Myocyte (in vitro differentiated cells): ENCODE measurements around the gene LYPD3. TPM values are rescaled to one million over a fixed set of nuclear protein-coding genes. Genes with fewer than 3 reads are reported as not detected.
"Not testable (repeated sequence)": the region's sequence is repeated elsewhere in the genome, so short reads cannot be mapped to it uniquely, and the experiment has no call there.

Experiments
- DNase-seq: peaks from one replicate; pipeline ENCODE4 v3.0.0-alpha.2; 2012; ENCODE audit warnings: low read depth
- total RNA-seq: library from RNA; depleted of rRNA; stranded (reverse); fragments of >200 nt; gene quantifications from 2 replicates; pipeline ENCODE4 v1.2.3, GENCODE V29; 2014

The LYPD3 gene
- total RNA-seq, 1 donor from 2014 or later: 0.37 TPM

DNA sequence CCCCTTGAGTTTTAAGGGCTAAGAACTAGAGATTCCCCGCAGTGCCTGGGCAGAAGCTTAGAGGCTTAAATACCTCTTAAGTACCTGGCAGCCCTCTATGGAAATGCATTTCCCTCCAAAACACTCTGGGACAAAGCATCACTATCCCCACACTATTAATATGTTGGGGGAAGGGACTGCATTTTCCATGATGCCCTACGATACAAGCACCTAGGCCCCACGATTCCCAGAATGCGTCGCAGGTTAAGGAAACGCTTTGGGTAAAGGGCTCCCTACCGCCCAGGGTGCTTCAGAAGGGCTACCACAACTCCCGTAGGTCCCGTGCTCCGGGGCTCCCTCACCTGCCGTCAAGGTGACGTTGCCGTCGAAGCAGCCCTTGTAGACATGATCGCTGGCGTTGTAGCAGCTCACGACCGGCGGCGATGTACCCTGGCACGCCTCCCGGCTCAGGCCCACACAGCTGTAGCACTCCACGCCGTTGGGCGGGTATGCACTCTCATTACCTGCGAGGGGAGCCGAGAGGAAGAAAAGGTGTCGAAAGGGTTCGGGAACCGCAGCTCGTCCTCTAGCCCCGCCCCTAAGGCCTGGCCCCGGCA lies 2.5 kb downstream of the LYPD3 start:
- DNase-seq: no peak

DNA sequence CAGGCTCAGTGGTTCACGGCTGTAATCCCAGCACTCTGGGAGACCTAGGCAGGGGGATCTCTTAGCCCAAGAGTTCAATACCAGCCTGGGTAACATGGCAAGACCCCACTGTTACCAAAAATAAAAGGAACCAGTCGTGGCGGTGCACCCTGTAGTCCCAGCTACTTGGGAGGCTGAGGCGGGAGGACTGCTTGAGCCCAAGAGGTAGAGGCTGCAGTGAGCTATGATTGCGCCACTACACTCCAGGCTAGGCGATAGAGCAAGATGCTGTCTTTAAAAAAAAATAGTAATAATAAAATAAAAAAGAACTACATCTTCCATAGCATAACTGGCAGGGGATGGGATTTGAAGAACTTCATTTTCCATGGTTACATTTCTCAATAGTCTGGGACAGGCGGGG lies 3.0 kb downstream of the LYPD3 start:
- no peak for DNase-seq

DNA sequence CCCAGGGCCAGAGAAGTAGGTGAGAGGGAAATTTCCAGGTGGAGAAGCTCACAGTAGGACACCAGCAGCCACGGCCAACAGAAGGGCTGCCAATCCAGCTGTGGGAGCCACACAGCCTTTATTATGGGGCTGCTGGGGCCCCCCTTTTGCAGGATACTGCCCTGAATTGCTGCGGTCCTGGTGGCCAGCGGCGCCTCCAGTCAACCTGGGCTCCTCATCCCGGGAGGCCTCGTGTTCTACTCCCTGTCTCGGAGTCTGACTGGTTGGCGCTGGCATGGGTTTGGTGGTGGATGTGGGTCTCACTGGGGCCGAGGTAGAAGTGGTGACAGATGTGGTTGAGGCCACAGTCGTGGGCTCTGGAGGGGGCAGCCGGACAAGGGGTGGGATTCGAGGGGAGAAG lies 4.1 kb downstream of the LYPD3 start:
- no peak for DNase-seq

DNA sequence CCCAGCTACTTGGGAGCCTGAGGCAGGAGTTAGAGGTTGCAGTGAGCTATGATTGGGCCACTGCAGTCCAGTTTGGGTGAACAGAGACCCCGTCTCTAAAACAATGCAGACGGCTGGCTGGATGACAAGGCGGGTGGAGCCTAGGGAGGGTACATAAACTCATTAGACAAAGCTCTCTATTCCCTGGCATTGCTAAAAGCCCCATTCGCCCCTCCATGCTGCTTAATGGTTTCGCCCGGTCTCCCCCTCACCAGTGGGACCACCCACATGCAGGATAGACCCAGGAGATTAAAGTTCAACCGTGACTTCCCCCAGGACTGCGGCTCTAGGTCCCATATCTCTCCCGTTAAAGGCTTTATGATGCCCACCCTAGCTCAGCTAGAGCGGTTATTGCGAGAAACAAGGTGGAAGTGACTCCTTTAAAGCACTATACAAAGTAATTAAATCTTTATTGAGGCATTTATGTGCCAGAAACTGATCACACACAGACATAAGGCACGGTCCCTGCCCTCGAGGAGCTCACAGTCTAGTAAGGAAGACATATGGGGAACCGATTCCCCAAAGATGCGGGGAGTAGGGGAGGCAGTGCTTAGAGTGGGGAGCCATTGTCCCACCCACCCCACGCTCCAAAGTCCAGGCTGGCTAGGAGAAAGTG lies 4.9 kb downstream of the LYPD3 start:
- DNase-seq: no peak

DNA sequence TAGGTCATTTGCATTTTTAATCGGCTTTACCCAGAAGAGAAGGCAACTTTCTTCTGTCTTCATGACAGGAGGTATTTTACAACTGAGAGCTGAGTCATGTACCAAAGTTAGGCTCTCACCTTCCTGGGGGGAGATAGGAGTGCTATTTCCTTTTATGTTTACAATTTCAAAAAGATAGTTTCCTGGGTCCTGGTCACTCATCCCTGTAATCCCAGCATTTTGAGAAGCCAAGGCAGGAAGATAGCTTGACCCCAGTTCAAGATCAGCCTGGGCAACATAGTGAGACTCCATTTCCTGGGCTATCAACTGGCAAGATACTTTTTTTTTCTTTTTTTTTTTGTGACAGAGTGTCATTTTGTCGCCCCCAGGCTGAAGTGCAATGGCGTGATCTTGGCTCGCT lies 7.6 kb downstream of the LYPD3 start:
- no peak for DNase-seq

DNA sequence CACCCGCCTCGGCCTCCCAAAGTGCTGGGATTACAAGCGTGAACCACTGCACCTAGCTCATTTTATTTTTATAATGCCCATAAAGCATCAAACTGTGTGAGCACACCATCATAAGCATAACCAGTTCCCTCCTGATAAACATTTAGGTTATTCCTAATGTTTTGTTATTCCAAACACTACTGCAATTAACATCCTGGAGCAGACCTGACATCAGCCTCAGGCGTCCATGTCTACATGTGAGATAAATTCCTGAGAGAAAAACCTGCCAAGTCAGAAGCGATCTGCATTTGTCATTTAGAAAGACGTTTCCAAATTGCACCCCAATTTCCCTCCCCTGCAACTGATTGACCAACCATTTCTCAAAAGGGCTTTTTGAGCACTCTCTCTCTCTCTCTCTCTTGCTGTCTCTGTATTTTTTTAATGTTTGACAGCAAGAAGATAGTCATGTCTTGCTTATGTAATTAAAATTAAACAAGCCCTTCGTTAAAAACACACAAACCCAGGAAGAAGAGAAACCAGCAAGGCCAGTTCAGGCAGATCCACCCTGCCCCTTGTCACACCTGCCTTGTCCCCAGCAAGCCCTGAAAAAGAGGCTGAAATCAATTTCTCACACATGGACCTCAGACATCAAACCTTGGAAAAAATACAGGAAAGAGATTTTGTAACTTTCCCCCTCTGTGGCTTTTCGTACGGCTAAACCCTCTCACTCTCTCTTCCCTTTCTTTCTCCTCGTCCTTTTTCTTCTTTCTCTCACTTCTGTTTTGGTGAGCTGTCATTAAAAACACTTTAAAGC lies 9.9 kb downstream of the LYPD3 start:
- no peak for DNase-seq

DNA sequence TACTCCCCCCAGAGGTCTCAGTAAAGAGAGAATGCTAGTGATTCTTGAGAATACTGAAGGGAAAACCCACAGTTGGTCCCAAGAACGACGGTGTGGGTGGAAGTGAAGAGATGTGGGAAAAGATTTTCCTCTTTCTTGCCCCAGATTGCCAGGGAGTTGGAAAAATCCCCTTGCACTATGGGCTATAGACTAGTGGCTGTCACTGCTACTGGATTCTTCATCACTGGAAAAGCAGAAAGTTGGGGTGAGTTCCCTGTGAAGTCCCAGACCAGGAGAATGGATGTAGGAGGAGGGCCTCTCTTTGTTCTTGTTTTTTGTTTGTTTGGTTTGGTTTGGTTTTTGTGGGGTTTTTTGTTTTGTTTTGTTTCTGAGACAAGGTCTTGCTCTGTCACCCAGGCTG lies 11.4 kb downstream of the LYPD3 start:
- DNase-seq: no peak

DNA sequence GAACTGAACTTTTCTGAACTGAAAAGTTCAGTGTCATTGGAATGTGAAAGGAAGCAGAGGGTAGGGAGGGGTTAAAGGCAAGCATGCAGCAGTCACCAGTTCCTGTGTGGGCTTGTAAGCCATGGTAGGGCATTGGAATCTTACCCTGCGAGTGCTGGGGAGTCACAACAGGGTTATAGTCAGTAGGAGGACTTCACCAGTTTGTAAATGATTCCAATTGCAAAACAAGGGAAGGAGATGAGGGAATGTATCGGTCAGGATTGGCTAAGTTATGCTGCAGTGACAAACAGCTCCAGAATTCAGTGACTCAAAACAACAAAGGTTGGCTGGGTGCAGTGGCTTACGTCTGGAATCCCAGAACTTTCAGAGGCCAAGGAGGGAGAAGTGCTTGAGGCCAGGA lies 12.8 kb downstream of the LYPD3 start:
- DNase-seq: no peak

DNA sequence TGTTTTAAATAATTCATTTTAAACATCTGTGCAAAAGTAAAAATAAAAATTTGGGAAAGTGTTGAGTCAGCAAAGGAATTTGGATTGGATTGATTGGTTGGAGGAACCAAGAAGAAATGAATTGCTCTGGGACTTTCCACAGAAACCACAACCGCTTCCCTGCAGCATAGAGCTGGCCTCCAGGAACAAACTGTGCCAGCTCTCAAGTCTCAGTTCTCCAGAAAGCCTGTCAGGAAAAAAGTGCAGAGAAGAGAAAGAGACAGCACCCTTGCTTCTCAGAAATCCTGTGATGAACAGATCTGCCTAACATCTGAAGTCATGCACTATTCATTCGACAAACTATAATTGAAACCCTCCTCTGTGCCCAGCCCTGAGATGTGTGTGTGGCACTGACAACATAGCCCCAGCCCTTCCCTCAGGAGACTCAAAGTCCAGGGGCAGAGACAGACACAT lies 14.8 kb downstream of the LYPD3 start:
- DNase-seq: peak; percentile 51

DNA sequence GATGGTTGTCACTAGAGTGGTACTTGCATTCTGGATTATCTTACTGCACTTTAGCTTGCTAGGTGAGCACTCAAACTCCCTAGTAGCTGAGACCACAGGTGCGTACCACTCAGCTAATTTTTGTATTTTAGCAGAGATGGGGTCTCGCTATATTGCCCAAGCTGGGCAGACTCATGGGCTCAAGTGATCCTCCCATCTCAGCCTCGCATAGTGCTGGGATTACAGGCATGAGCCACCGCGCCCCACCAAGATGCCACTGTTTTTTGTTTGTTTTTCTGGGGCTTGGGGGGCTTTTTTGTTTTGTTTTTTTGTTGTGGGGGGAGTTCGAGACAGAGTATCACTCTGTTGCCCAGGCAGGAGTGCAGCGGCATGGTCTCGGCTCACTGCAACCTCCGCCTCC lies 17.8 kb downstream of the LYPD3 start:
- DNase-seq: no peak

DNA sequence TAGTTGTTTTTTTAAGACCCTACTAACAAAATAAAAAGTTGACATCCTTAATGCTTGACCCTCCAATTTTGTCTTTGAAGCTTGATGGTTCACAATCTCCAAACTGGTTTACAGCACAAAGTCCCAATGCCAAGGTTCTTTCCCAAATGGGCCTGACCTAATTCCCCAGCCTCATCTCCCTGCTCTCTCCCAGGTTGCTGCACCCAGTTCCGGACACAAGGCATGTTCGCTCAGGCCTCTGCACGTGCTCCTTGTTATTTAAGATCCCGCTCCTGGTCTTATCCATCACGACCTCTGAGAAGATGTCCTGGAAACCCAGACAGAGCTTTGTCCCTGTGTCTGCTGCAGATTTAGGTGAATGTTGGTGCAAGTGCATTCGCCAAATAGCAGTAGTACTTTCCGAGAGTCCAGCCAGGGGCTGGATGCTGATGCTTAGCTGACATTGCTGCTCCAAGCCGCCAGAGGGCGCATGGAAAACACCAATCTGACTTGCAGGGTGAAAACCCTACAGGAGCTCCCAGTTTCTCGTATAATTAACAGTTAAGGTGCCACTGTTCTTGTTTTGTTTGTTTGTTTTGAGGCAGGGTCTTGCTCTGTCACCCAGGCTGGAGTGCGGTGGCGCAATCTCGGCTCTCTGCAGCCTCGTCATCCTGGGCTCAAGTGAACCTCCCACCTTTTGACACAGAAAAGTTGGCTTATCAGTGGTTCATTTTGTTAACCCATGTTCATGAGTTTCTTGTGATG lies 18.5 kb downstream of the LYPD3 start:
- peak; percentile 84 for DNase-seq

DNA sequence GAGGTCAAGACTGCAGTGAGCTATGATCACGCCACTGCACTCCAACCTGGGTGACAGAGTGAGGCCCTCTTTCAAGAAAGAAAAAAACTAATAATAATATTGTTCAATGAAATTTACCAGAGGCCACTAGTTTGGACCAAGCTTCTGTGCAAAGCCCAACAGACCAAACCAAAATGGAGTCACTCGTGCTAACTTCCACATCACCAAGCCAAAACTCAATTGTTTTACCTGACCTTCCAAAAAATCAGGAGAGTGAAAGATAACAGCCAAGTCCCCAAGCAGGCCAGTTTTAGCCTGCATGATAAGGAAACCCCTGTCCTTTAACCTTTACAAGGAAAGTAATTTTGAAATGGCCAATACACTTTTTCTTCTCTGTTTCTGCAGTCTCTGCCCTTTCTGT lies 20.0 kb downstream of the LYPD3 start:
- no peak for DNase-seq

DNA sequence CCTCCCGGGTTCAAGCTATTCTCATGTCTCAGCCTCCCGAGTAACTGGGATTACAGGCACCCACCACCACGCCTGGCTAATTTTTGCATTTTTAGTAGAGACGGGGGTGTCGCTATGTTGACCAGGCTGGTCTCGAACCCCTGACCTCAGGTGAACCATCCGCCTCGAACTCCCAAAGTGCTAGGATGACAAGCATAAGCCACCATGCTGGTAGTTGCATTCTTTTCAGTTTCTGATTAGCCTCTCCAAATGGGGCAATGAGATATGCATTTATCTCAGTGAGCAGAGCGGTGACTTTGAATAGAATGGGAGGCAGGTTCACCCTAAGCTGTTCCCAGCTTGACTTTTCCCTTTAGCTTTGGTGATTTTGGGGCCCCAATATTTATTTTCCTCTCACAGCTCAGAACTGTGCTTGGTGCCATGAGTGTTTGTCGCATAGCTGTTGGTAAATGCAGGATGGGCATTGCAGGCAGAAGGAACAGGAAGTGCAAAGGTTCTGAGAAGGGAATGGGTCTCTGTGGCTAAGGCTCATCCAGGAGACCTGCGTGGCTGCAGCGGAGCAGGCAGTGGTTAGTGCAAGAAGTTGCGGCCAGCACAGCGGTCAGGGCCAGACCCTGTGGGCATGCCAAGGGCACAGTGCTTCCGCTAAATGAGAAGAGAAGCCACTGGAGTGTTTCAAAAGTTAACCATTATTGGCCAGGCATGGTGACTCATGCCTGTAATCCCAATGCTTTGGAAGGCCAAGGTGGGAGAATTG lies 20.7 kb downstream of the LYPD3 start:
- DNase-seq: no peak

DNA sequence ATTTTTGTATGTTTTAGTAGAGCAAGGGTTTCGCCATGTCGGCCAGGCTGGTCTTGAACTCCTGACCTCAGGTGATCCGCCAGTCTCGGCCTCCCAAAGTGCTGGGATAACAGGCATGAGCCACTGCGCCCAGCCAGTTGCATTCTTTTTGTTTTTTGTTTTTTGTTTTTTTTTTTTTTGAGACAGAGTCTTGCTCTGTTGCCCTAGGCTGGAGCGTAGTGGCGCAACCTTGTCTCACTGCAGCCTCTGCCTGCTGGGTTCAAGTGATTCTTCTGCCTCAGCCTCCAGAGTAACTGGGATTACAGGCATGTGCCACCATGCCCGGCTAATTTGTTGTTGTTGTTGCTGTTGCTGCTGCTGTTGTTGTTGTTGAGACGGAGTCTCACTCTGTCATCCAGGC lies 21.3 kb downstream of the LYPD3 start:
- DNase-seq: not testable (repeated sequence)

DNA sequence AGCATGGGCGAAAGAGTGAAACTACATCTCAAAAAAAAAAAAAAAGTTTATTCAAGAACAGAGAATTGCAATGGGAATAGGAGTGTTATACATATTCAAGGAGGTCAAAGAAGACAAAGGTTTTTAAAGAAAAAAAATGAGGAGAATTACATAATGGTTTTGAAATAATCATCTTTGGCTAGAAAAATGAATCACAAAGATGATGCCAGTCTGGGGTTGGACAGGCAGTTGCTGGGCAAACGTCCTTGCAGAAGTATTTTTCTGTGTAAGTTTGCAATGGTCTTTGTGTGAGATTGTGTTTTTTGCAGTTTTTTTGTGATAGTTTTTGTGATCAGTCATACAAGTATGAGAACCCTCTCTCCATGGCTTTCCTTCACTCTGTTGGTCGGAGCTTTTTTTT lies 23.7 kb downstream of the LYPD3 start:
- DNase-seq: peak; percentile 9

DNA sequence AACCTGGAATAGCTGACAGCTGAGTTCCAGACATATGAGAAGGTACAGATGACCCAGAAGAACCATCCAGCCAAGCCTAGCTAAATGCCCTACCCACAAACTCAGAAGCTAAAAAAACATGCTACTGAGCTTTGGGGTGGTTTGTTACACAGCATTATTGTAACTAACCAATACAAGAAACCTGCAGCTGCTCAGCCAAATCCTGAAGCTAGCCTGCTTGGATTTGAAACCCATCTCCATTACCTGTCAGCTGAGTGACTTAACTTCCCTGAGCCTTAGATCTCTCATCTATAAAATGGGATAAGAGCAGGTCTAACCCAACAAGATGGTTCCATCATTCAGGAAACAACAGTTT lies 25.7 kb downstream of the LYPD3 start:
- no peak for DNase-seq

DNA sequence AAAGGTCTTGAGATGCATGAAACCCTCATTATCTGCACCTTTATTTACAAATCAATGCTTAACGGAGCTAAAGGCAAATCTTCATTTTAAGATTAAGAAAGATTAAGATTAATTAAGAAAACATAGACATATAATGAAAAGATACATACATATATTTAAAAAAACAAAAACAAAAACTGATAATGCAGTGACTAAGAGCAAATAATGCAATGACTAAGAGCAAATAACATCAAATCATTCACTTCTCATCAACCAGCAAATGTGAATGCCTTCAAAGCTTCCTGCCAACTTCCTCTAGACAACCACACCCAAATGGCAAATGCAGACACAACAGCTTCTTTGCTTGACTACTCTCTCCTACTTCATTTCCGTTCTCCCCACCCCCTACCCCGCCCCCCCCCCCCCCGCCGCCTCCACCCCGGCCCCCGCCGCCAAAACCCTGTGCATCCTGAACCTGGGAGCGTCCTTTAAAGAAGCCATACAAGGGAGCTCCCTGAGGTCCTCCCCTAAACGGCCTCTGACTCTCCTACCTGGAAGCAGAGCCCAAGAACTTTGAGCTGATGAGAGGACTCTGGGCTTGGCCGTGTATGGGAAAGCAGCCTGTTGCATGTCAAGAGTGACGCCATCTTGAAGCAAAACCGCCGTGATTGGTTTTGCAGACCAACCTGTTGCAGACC lies 26.2 kb downstream of the LYPD3 start:
- DNase-seq: peak; percentile 35

DNA sequence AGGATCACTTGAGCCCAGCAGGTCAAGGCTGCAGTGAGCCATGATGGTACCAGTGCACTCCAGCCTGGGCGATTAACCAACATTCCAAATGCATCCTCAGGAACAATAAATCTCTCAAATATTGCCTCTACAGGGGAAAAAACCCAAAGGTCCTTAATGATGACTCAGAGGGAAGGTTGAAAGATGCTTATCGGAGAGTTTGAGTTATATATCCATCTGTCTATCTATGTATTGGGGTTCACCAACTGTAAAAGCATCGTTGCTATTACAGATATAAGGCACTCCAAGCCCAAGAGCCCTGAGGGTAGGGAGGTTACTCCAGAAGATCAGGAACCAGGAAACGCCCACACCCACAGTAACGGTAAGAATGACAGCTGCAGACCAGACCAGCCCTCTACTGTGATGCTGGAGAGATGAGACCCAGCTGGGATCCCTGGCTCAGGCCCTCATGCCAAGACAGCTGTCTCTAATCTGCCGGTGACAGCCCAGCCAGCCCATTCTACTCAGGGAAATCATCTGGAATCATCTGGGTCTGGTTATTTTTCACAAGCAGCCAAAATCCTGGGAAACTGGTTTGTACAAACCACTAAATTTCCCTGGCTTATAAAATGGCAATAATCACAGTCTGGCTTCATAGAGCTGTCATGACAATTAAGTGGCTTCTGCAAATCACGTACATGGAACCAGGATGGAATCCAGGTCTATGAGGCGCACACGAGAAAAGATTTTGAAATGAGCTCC lies 26.9 kb downstream of the LYPD3 start:
- peak; percentile 92 for DNase-seq

DNA sequence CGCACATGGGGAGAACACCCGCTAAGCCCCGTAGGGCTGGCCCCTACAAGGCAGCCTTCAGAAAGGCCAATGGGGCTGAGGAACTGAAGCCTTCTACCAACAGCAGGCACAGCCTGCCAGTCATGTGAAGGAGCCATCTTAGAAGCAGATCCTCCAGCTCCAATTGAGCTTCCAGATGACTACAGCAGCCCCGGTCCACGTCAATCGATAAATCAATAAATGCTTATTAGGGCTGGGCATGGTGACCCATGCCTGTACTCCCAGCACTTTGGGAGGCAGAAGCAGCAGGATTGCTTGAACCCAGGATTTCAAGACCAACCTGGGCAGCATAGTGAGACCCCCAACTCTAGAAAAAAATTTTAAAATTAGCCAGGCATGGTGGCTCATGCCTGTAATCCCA lies 27.7 kb downstream of the LYPD3 start:
- no peak for DNase-seq

DNA sequence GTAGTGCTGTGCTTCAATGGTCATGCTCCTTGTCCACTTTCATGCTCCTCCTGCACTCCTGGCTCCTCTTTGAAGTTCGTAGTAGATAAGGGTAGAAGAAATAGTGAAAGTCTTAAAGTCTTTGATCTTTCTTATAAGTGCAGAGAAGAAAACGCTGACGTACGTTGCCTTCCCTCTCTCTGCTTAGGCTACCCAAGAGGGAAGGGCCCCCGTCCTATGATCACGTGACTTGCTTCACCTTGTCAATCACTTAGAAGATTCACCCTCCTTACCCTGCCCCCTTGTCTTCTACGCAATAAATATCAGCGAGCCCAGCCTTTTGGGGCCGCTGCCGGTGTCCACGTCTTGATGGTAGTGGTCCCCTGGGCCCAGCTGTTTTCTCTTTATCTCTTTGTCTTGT lies 28.1 kb downstream of the LYPD3 start:
- not testable (repeated sequence) for DNase-seq
